ENCODE results near the gene HIGD1B.

DNA sequence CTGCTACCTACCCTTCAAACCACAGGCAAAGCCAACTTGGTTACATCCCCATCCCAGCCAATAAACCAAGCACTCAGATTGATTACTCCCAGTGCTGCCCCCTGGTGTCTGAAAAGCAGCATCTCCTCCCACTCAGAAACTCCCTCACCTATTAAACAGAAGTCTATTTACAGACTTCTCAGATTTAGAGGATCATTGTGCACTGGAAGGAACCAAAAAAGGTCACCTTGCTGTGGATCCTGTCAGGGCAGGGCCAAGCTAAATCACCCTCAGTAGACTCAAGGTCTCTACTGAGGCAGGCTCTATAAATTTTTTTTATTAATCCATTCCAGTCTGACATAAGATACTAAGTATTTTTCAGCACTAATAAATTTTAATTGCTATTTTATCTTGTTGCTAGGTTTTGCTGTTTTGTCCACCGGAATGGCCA lies 17.6 kb downstream of the HIGD1B start:
- TF ChIP-seq POLR2A (IDR thresholded peaks at IDR 0.05) (no peak), CTCF (IDR thresholded peaks at IDR 0.05) (peak; percentile 70 to 79), EP300 (IDR thresholded peaks at IDR 0.05) (no peak), POLR2AphosphoS5 (IDR thresholded peaks at IDR 0.05) (no peak)

All from suprapubic skin (tissue), 4 donors.